ENCODE measurements around the gene CNTFR. TPM values are rescaled to one million over a fixed set of nuclear protein-coding genes. Genes with fewer than 3 reads are reported as not detected.

Gene CNTFR
- total RNA-seq, 2 experiments from 2014 or later = not detected

- ChIA-PET POLR2A (no interaction called here), CTCF (ENCODE audit: unreplicated experiment) (no interaction called here)
- no TSS peak for BruUV-seq (replicated peaks)
- Histone ChIP-seq H3K4me2 (ENCODE audit: low read length) (no peak overlapping the region), H4K20me1 (ENCODE audit: insufficient read depth, low read length) (no peaks in the 10 kb centered on the region), H3K4me3 (ENCODE audit: low read depth, low read length, poor library complexity, severe bottlenecking) (no peak overlapping the region), H3K27ac (ENCODE audit: low read depth, low read length, poor library complexity, severe bottlenecking) (no peak overlapping the region), H3K36me3 (ENCODE audit: insufficient read depth, low read length) (no peaks in the 10 kb centered on the region), H3K9me3 (ENCODE audit: low read length) (no peaks in the 10 kb centered on the region), H2AFZ (ENCODE audit: low read length) (no peak overlapping the region), H3K4me1 (ENCODE audit: insufficient read depth, low read length, poor library complexity, severe bottlenecking) (no peaks in the 10 kb centered on the region), H3K79me2 (ENCODE audit: insufficient read depth, low read depth, low read length) (no peaks in the 10 kb centered on the region), H3K9me2 (ENCODE audit: insufficient read depth, low read length) (no peaks in the 10 kb centered on the region)
- TF ChIP-seq CTCF (conservative IDR thresholded peaks at IDR 0.05; ENCODE audit: low read length) (no peak), EZH2phosphoT487 (IDR thresholded peaks at IDR 0.05; ENCODE audit: borderline replicate concordance, low read depth, low read length) (no peak)
- DNase-seq (ENCODE audit: low spot score) = no peak
- intact Hi-C loops (cut with micrococcal nuclease; ENCODE audit: unreplicated experiment) = no loop called here
Observed at GRCh38 chr9:34550681-34551270, 38.7 kb downstream of the CNTFR start.

- intact Hi-C loops (cut with micrococcal nuclease; ENCODE audit: unreplicated experiment) = no loop called here
- TF ChIP-seq CTCF (conservative IDR thresholded peaks at IDR 0.05; ENCODE audit: low read length) (no peak), EZH2phosphoT487 (IDR thresholded peaks at IDR 0.05; ENCODE audit: borderline replicate concordance, low read depth, low read length) (no peak)
- Histone ChIP-seq H3K9me3 (ENCODE audit: low read length) (no peaks in the 10 kb centered on the region), H4K20me1 (ENCODE audit: insufficient read depth, low read length) (no peaks in the 10 kb centered on the region), H3K4me2 (ENCODE audit: low read length) (no peak overlapping the region), H3K9me2 (ENCODE audit: insufficient read depth, low read length) (no peaks in the 10 kb centered on the region), H3K79me2 (ENCODE audit: insufficient read depth, low read depth, low read length) (no peaks in the 10 kb centered on the region), H3K36me3 (ENCODE audit: insufficient read depth, low read length) (no peaks in the 10 kb centered on the region), H3K4me1 (ENCODE audit: insufficient read depth, low read length, poor library complexity, severe bottlenecking) (no peaks in the 10 kb centered on the region), H3K4me3 (ENCODE audit: low read depth, low read length, poor library complexity, severe bottlenecking) (no peak overlapping the region), H2AFZ (ENCODE audit: low read length) (no peak overlapping the region), H3K27ac (ENCODE audit: low read depth, low read length, poor library complexity, severe bottlenecking) (no peak overlapping the region)
- no TSS peak for BruUV-seq (replicated peaks)
- no peak for DNase-seq (ENCODE audit: low spot score)
- CTCF ChIA-PET (ENCODE audit: unreplicated experiment) = no interaction called here
- POLR2A ChIA-PET = no interaction called here
Observed at GRCh38 chr9:34550016-34550680, 39.4 kb downstream of the CNTFR start.

- Histone ChIP-seq H3K79me2 (ENCODE audit: insufficient read depth, low read depth, low read length) (no peaks in the 10 kb centered on the region), H3K4me2 (ENCODE audit: low read length) (no peak overlapping the region), H3K9me3 (ENCODE audit: low read length) (no peaks in the 10 kb centered on the region), H3K36me3 (ENCODE audit: insufficient read depth, low read length) (no peaks in the 10 kb centered on the region), H4K20me1 (ENCODE audit: insufficient read depth, low read length) (no peaks in the 10 kb centered on the region), H3K4me1 (ENCODE audit: insufficient read depth, low read length, poor library complexity, severe bottlenecking) (no peaks in the 10 kb centered on the region), H3K27ac (ENCODE audit: low read depth, low read length, poor library complexity, severe bottlenecking) (no peak overlapping the region), H3K4me3 (ENCODE audit: low read depth, low read length, poor library complexity, severe bottlenecking) (no peak overlapping the region), H3K9me2 (ENCODE audit: insufficient read depth, low read length) (no peaks in the 10 kb centered on the region), H2AFZ (ENCODE audit: low read length) (no peak overlapping the region)
- no peak for DNase-seq (ENCODE audit: low spot score)
- intact Hi-C loops (cut with micrococcal nuclease; ENCODE audit: unreplicated experiment) = loop anchor here (5.0 kb wide), 1 partner anchor 142 kb away; no protein-coding TSS in a partner anchor
- CTCF ChIA-PET (ENCODE audit: unreplicated experiment) = no interaction called here
- POLR2A ChIA-PET = no interaction called here
- TF ChIP-seq CTCF (conservative IDR thresholded peaks at IDR 0.05; ENCODE audit: low read length) (no peak), EZH2phosphoT487 (IDR thresholded peaks at IDR 0.05; ENCODE audit: borderline replicate concordance, low read depth, low read length) (no peak)
- BruUV-seq (replicated peaks) = no TSS peak
Observed at GRCh38 chr9:34549407-34549732, 40.2 kb downstream of the CNTFR start.

Data from OCI-LY7 (cell line).